HG03432 (cell line): ENCODE data around the gene TENT4A.
"Not testable (repeated sequence)": the region's sequence is repeated elsewhere in the genome, so short reads cannot be mapped to it uniquely, and the experiment has no call there.

Source experiments
- ATAC-seq: cut with Tn5 transposase; IDR thresholded peaks from one replicate; pipeline ENCODE4 v1.9.1; 2021; ENCODE audit warnings: mild to moderate bottlenecking, moderate library complexity; ENCODE audit not compliant: unreplicated experiment

TENT4A gene

GRCh38 chr5:6768590-6769230 is 55.5 kb downstream of the TENT4A start:
- no peak for ATAC-seq

GRCh38 chr5:6770826-6771607 is 57.8 kb downstream of the TENT4A start:
- ATAC-seq, result no peak

GRCh38 chr5:6772886-6773285 is 59.7 kb downstream of the TENT4A start:
- ATAC-seq, result no peak

GRCh38 chr5:6773342-6774035 is 60.3 kb downstream of the TENT4A start:
- no peak for ATAC-seq

GRCh38 chr5:6774207-6774606 is 61.0 kb downstream of the TENT4A start:
- ATAC-seq, result not testable (repeated sequence)

- no peak for ATAC-seq
Measured at GRCh38 chr5:6774721-6775204, 61.5 kb downstream of the TENT4A start.

- ATAC-seq, result no peak
Measured at GRCh38 chr5:6775571-6775970, 62.3 kb downstream of the TENT4A start.

GRCh38 chr5:6780802-6781391 is 67.7 kb downstream of the TENT4A start:
- peak; percentile 90 for ATAC-seq

- no peak for ATAC-seq
Measured at GRCh38 chr5:6781716-6782115, 68.5 kb downstream of the TENT4A start.

- ATAC-seq, result no peak
Measured at GRCh38 chr5:6783787-6784186, 70.6 kb downstream of the TENT4A start.

- no peak for ATAC-seq
Measured at GRCh38 chr5:6784481-6784880, 71.2 kb downstream of the TENT4A start.

GRCh38 chr5:6785161-6785860 is 72.1 kb downstream of the TENT4A start:
- no peak for ATAC-seq

- ATAC-seq, result no peak
Measured at GRCh38 chr5:6785861-6786180, 72.6 kb downstream of the TENT4A start.

GRCh38 chr5:6786786-6787495 is 73.7 kb downstream of the TENT4A start:
- no peak for ATAC-seq

GRCh38 chr5:6787941-6788340 is 74.7 kb downstream of the TENT4A start:
- no peak for ATAC-seq

GRCh38 chr5:6788439-6788838 is 75.2 kb downstream of the TENT4A start:
- no peak for ATAC-seq

- ATAC-seq, result no peak
Measured at GRCh38 chr5:6788956-6789649, 75.9 kb downstream of the TENT4A start.

GRCh38 chr5:6790346-6790865 is 77.2 kb downstream of the TENT4A start:
- no peak for ATAC-seq

GRCh38 chr5:6791031-6791430 is 77.8 kb downstream of the TENT4A start:
- no peak for ATAC-seq
